Kidney (tissue), 14 donors: ENCODE measurements around the gene FAM83F. TPM values are rescaled to one million over a fixed set of nuclear protein-coding genes. Genes with fewer than 3 reads are reported as not detected.

Source experiments
- DNase-seq, 5 donors: peaks; one replicate each; pipeline ENCODE4 v3.0.0-alpha.2; 2013 to 2020
- FAIRE-seq: peaks from 2 replicates; lab custom pipeline; 2012; peaks lifted over from hg19 to GRCh38; lab: Jason Lieb, UNC
- H3K27ac ChIP-seq, 2 donors: one replicate each; pipeline ENCODE4 v1.7.0; 2013; ENCODE audit warnings: low read depth in 2 of 2, low read length in 2 of 2, inconsistent platforms in 1 of 2
- H3K27me3 ChIP-seq: one replicate; pipeline ENCODE4 v1.7.1; 2013; ENCODE audit warnings: low read length, inconsistent platforms; ENCODE audit not compliant: control insufficient read depth, insufficient read depth
- H3K36me3 ChIP-seq, 3 donors: one replicate each; pipeline versions ENCODE4 v1.7.0 to v1.7.1; 2013; ENCODE audit warnings: low read length in 3 of 3, control low read depth in 1 of 3, inconsistent platforms in 1 of 3; ENCODE audit not compliant: insufficient read depth in 3 of 3, control insufficient read depth in 2 of 3
- H3K4me1 ChIP-seq, 3 donors: one replicate each; pipeline versions ENCODE4 v1.7.0 to v1.7.1; 2013; ENCODE audit warnings: low read length in 3 of 3, inconsistent platforms in 1 of 3, low read depth in 1 of 3; ENCODE audit not compliant: control insufficient read depth in 2 of 3, insufficient read depth in 2 of 3
- H3K4me3 ChIP-seq, 3 donors: one replicate each; pipeline versions ENCODE4 v1.7.0 to v1.8.1; 2013; ENCODE audit warnings: low read length in 3 of 3, control low read depth in 1 of 3, inconsistent platforms in 1 of 3
- H3K9ac ChIP-seq, 3 donors: one replicate each; pipeline versions ENCODE4 v1.7.0 to v1.7.1; 2013; ENCODE audit warnings: low read length in 3 of 3, control low read depth in 1 of 3, inconsistent platforms in 1 of 3
- H3K9me3 ChIP-seq, 3 donors: one replicate each; pipeline versions ENCODE4 v1.7.0 to v1.7.1; 2013; ENCODE audit warnings: low read length in 3 of 3, control low read depth in 1 of 3, inconsistent platforms in 1 of 3; ENCODE audit not compliant: control insufficient read depth in 2 of 3, insufficient read depth in 1 of 3
- intact Hi-C: fragments of 100-400 bp; cut with DNase I; formaldehyde crosslinking; loops from one replicate; pipeline ENCODE4 v1.11.1; 2022
- polyA plus RNA-seq: library from polyadenylated mRNA; stranded (reverse); fragments of 350-450 nt; fragmentation: Illumina TruSeq; extraction: RNeasy Lipid Tissue Mini Kit (QIAGEN cat#74804); gene quantifications from one replicate; pipeline ENCODE4 v1.2.3, GENCODE V29; 2014; ENCODE audit warnings: low read depth, low replicate concordance; ENCODE audit not compliant: insufficient read depth
- total RNA-seq: library from RNA; stranded (reverse); fragmentation: NEBNext Ultra II Directional; extraction: Animal tissue kit (Norgen Biotek cat#: 25700); gene quantifications from one replicate; pipeline ENCODE4 v1.2.1, GENCODE V29; 2021
- TF ChIP-seq, protein P1 (sequence below): IDR thresholded peaks from 3 replicates; pipeline ENCODE4 v1.5.1; 2012; ENCODE audit warnings: mild to moderate bottlenecking, moderate library complexity, borderline replicate concordance; ENCODE audit not compliant: insufficient read depth; ENCODE audit errors: extremely low read depth
- donor health status: control.
- donor health status: control.
- donor health status: control.
- donor health status: control.
- donor health status: control.
- donor health status: DM: yes; HTN: yes; CAD: no.
- donor health status: Normal renal cell carcinoma (clear cell type).

Gene FAM83F
- total and polyA plus RNA-seq, 2 donors from 2014 or later: 6.8 to 13.1 TPM

DNA sequence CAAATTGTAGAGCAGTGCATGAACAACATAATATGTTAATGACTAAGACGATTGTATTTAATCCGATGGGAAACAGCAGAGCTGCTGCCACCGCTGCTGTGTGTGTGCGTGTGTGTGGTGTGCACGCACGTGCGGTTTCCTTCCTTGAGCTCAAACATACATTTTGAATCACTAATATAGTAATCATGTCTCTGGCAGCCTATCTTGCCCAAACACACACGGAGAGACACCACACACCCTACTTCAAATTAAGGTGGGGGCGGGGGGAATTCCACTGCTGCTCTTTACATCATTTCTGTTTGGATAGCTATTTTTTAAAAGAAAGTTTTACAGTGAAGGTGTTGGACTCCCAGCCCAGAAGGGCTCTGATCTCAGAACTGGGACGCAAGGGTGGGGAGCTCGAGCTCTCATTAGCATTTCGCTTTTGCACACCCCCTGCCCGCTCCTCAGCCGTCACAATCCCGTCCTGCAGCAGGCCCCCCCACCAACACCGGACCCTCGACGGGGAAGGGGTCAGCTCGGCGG is 651 bp upstream of the FAM83F start:
- Histone ChIP-seq H3K36me3 (no peaks in the 10 kb centered on the region), H3K4me3 (no peak overlapping the region), H3K27me3 (peaks cover 16% of the 10 kb centered on the region), H3K4me1 (peaks cover 0 to 20% (median 6%) of the 10 kb centered on the region in 3 donors), H3K9ac (no peak overlapping the region), H3K9me3 (no peaks in the 10 kb centered on the region), H3K27ac (no peak overlapping the region)
- no peak for FAIRE-seq
- TF ChIP-seq, protein P1, sequence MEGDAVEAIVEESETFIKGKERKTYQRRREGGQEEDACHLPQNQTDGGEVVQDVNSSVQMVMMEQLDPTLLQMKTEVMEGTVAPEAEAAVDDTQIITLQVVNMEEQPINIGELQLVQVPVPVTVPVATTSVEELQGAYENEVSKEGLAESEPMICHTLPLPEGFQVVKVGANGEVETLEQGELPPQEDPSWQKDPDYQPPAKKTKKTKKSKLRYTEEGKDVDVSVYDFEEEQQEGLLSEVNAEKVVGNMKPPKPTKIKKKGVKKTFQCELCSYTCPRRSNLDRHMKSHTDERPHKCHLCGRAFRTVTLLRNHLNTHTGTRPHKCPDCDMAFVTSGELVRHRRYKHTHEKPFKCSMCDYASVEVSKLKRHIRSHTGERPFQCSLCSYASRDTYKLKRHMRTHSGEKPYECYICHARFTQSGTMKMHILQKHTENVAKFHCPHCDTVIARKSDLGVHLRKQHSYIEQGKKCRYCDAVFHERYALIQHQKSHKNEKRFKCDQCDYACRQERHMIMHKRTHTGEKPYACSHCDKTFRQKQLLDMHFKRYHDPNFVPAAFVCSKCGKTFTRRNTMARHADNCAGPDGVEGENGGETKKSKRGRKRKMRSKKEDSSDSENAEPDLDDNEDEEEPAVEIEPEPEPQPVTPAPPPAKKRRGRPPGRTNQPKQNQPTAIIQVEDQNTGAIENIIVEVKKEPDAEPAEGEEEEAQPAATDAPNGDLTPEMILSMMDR: no peak
- intact Hi-C loops: no loop called here
- DNase-seq: peak in 1 of 5 donors; percentile 48

DNA sequence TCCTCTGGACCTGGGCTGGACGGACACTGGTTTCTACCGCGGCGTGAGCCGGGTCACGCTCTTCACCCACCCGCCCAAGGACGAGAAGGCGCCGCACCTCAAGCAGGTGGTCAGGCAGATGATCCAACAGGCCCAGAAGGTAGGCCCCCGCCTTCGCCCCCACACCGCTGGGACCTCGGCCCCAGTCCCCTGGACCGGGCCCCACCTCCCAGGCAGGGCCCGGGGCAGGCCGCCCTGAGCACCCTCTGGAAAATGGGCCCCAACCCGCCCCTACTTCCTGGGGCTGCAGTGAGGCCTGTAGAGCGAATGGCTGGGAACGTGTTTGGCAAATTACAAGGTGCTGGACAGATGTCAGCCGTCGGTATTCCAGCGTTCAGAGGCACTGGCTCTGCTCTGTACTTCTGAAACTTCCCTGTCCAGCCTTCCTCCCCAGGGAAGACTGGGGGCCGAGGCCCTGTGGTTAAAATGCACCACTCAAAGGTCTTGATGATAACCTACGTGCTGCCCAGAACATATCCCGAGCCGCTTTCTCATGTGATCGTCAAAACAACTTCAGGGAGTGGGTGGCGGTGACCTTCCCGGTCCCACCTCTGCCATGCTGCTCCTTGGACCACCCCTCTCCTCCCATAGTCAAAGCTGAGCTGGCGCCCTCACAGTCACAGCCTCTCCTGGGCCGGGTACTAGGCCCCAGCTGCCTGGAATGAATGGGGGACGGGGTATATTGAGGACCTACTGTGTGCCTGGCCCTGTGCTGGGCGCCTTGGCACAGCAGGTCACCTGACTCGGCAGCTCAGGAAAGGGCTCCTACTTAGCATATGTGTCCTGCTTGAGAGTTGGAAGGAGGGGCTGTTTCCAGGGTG is 869 bp downstream of the FAM83F start:
- peak overlapping the region; percentile 63 to 71 for H3K27ac ChIP-seq
- intact Hi-C loops: no loop called here
- H3K36me3 ChIP-seq: no peaks in the 10 kb centered on the region

DNA sequence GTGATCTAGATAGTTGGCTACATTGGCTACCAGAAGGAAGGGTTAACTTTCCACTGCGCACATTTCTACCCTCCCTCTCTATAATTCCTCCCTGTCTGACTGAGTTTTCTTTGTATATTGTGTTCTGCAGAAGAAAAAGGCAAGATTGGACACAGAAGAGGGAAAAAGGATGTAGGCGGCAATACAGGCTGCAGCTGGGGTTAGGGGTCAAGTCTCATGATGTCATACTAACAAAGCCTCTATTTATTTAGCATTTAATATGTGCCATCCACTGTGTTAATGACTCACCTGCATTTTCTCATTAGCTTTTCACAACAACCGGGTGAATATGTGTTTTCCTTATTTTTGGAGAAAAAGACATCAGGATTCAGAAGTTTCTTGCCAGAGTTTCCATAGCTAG is 2.0 kb downstream of the FAM83F start:
- no peaks in the 10 kb centered on the region for H3K36me3 ChIP-seq
- peak overlapping the region in 1 of 3 donors; percentile 35 for H3K9ac ChIP-seq
- peak overlapping the region in 2 of 3 donors; percentile 8 to 52 for H3K4me3 ChIP-seq
- DNase-seq (no peak), FAIRE-seq (no peak)
- peaks cover 16% of the 10 kb centered on the region for H3K27me3 ChIP-seq
- peak overlapping the region in 1 of 2 donors; percentile 28 for H3K27ac ChIP-seq
- intact Hi-C loops: no loop called here
- peaks cover 0 to 32% (median 12%) of the 10 kb centered on the region in 3 donors for H3K4me1 ChIP-seq
- TF ChIP-seq, protein P1: no peak
- no peaks in the 10 kb centered on the region for H3K9me3 ChIP-seq

More for the DNA sequence above, 869 bp downstream of the FAM83F start:
- peaks cover 0 to 32% (median 12%) of the 10 kb centered on the region in 3 donors for H3K4me1 ChIP-seq
- TF ChIP-seq, protein P1: no peak
- FAIRE-seq (no peak), DNase-seq (peak in 2 of 5 donors; percentile 32 to 60)
- H3K9ac ChIP-seq: peak overlapping the region in 2 of 3 donors; percentile 27 to 68
- H3K27me3 ChIP-seq: peaks cover 16% of the 10 kb centered on the region
- H3K4me3 ChIP-seq: peak overlapping the region in 2 of 3 donors; percentile 52
- H3K9me3 ChIP-seq: no peaks in the 10 kb centered on the region
